ENCODE measurements around the gene ACOT12. TPM values are rescaled to one million over a fixed set of nuclear protein-coding genes. Genes with fewer than 3 reads are reported as not detected.

Gene ACOT12
- polyA plus RNA-seq, 2 of the 4 experiments (the other 2 are of a cell fraction), result 0.08 TPM; not detected in 1

DNA sequence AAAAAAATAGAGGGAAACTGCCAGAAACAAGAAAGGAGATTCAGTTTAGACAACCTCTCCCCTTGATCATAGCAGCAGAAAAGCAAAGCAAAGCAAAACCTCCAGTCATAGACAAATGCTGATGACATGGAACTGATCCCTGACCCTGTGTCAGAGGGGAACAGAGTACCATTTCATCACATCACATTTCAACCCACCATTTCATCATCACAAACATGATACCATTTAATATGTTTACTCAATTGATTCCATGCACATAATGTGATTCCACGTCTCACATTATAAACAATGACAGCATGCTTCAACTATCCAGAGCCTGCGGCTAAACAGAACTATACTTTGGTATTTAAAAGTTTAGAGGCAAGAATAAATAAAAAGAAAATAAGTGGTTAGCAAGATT is 28.7 kb upstream of the ACOT12 start (continued):
- TF ChIP-seq, protein P1, sequence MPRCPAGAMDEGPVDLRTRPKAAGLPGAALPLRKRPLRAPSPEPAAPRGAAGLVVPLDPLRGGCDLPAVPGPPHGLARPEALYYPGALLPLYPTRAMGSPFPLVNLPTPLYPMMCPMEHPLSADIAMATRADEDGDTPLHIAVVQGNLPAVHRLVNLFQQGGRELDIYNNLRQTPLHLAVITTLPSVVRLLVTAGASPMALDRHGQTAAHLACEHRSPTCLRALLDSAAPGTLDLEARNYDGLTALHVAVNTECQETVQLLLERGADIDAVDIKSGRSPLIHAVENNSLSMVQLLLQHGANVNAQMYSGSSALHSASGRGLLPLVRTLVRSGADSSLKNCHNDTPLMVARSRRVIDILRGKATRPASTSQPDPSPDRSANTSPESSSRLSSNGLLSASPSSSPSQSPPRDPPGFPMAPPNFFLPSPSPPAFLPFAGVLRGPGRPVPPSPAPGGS (IDR thresholded peaks at IDR 0.05), result peak; percentile 56; the same call in 1 of the 3 replicates
- TF ChIP-seq HMGXB4 (CRISPR knock-in tag; IDR thresholded peaks at IDR 0.05; ENCODE audit: borderline replicate concordance) (no peak), MAFK (IDR thresholded peaks at IDR 0.05; ENCODE audit: partially characterized antibody) (peak; percentile 18), MAZ (IDR thresholded peaks at IDR 0.05; ENCODE audit: borderline replicate concordance, low read depth, low read length) (no peak), FOSL2 (IDR thresholded peaks at IDR 0.05) (peak; percentile 30; the same call in 1 of the 2 replicates), FOSL2 (CRISPR knock-in tag; IDR thresholded peaks at IDR 0.05) (peak; percentile 83), JUN (IDR thresholded peaks at IDR 0.05) (peak; percentile 26 to 57; a peak in 2 of 5 replicates), FOXS1 (CRISPR knock-in tag; IDR thresholded peaks at IDR 0.05) (no peak), HOXB13 (CRISPR knock-in tag; IDR thresholded peaks at IDR 0.05; ENCODE audit: low read depth) (no peak), EP300 (IDR thresholded peaks at IDR 0.05) (peak; percentile 28 to 31; a peak in 1 of 5 replicates), ESRRA (IDR thresholded peaks at IDR 0.05; ENCODE audit: borderline replicate concordance, low read length) (no peak), GATA3 (IDR thresholded peaks at IDR 0.05; ENCODE audit: borderline replicate concordance) (peak; percentile 68; the same call in 1 of the 2 replicates), MAX (IDR thresholded peaks at IDR 0.05) (peak; percentile 41; the same call in 1 of the 2 replicates), HOXA7 (CRISPR knock-in tag; IDR thresholded peaks at IDR 0.05) (no peak), SREBF2 (IDR thresholded peaks at IDR 0.05) (no peak), RARB (CRISPR knock-in tag; IDR thresholded peaks at IDR 0.05) (no peak), RCOR1 (IDR thresholded peaks at IDR 0.05; ENCODE audit: low read depth, low read length) (no peak), PHF8 (IDR thresholded peaks at IDR 0.05; ENCODE audit: borderline replicate concordance, low read depth) (no peak), E2F6 (IDR thresholded peaks at IDR 0.05; ENCODE audit: borderline replicate concordance, low read depth) (no peak), RFX5 (IDR thresholded peaks at IDR 0.05) (no peak), POLR2AphosphoS2 (conservative IDR thresholded peaks at IDR 0.05; ENCODE audit: low read length) (no peak), JUNB (IDR thresholded peaks at IDR 0.05) (peak; percentile 76), HOXB5 (CRISPR knock-in tag; IDR thresholded peaks at IDR 0.05) (no peak), CHD2 (IDR thresholded peaks at IDR 0.05; ENCODE audit: low read length, partially characterized antibody) (no peak)
- TF ChIP-seq, protein P2, sequence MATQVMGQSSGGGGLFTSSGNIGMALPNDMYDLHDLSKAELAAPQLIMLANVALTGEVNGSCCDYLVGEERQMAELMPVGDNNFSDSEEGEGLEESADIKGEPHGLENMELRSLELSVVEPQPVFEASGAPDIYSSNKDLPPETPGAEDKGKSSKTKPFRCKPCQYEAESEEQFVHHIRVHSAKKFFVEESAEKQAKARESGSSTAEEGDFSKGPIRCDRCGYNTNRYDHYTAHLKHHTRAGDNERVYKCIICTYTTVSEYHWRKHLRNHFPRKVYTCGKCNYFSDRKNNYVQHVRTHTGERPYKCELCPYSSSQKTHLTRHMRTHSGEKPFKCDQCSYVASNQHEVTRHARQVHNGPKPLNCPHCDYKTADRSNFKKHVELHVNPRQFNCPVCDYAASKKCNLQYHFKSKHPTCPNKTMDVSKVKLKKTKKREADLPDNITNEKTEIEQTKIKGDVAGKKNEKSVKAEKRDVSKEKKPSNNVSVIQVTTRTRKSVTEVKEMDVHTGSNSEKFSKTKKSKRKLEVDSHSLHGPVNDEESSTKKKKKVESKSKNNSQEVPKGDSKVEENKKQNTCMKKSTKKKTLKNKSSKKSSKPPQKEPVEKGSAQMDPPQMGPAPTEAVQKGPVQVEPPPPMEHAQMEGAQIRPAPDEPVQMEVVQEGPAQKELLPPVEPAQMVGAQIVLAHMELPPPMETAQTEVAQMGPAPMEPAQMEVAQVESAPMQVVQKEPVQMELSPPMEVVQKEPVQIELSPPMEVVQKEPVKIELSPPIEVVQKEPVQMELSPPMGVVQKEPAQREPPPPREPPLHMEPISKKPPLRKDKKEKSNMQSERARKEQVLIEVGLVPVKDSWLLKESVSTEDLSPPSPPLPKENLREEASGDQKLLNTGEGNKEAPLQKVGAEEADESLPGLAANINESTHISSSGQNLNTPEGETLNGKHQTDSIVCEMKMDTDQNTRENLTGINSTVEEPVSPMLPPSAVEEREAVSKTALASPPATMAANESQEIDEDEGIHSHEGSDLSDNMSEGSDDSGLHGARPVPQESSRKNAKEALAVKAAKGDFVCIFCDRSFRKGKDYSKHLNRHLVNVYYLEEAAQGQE (IDR thresholded peaks at IDR 0.05), result no peak
- TF ChIP-seq, protein P3, sequence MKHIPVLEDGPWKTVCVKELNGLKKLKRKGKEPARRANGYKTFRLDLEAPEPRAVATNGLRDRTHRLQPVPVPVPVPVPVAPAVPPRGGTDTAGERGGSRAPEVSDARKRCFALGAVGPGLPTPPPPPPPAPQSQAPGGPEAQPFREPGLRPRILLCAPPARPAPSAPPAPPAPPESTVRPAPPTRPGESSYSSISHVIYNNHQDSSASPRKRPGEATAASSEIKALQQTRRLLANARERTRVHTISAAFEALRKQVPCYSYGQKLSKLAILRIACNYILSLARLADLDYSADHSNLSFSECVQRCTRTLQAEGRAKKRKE (CRISPR knock-in tag; IDR thresholded peaks at IDR 0.05; ENCODE audit: low read depth), result no peak
- TF ChIP-seq, protein P4, sequence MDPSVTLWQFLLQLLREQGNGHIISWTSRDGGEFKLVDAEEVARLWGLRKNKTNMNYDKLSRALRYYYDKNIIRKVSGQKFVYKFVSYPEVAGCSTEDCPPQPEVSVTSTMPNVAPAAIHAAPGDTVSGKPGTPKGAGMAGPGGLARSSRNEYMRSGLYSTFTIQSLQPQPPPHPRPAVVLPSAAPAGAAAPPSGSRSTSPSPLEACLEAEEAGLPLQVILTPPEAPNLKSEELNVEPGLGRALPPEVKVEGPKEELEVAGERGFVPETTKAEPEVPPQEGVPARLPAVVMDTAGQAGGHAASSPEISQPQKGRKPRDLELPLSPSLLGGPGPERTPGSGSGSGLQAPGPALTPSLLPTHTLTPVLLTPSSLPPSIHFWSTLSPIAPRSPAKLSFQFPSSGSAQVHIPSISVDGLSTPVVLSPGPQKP (IDR thresholded peaks at IDR 0.05; ENCODE audit: low read depth, low read length), result no peak
- TF ChIP-seq, protein P5, sequence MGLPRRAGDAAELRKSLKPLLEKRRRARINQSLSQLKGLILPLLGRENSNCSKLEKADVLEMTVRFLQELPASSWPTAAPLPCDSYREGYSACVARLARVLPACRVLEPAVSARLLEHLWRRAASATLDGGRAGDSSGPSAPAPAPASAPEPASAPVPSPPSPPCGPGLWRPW (IDR thresholded peaks at IDR 0.05), result no peak
